Natural killer cell (primary cell): Measurements from ENCODE around the gene JAZF1. TPM values are rescaled to one million over a fixed set of nuclear protein-coding genes. Genes with fewer than 3 reads are reported as not detected.
A peak's percentile ranks its signal among the peaks of the same experiment; 100 is the strongest.

Experiments used
- ATAC-seq, 3 donors: fragments of 150-1000 bp in 2 of 3; fragments of 200-7000 bp in 1 of 3; cut with Tn5 transposase; 1 replicate in 1 of 3; 2 replicates in 2 of 3; pipeline ENCODE4 v1.10.0; 2021; ENCODE audit warnings: mild to moderate bottlenecking in 2 of 3, moderate library complexity in 2 of 3
- DNase-seq, 2 donors: peaks; one replicate each; pipeline versions ENCODE4 v3.0.0 to v3.0.0-alpha.2; 2013 to 2021; ENCODE audit warnings: mixed read lengths in 1 of 2
- H3K27ac ChIP-seq: one replicate; pipeline ENCODE4 v1.5.1; 2013; ENCODE audit warnings: mild to moderate bottlenecking, low read length
- H3K27me3 ChIP-seq: one replicate; pipeline ENCODE4 v1.6.1; 2013; ENCODE audit warnings: low read length; ENCODE audit not compliant: control insufficient read depth, insufficient read depth
- H3K36me3 ChIP-seq: one replicate; pipeline ENCODE4 v1.6.1; 2013; ENCODE audit warnings: low read length; ENCODE audit not compliant: control insufficient read depth, insufficient read depth
- H3K4me1 ChIP-seq: one replicate; pipeline ENCODE4 v1.6.1; 2013; ENCODE audit warnings: low read length; ENCODE audit not compliant: control insufficient read depth, insufficient read depth
- H3K4me3 ChIP-seq: one replicate; pipeline ENCODE4 v1.5.1; 2013; ENCODE audit warnings: low read length
- H3K9me3 ChIP-seq: one replicate; pipeline ENCODE4 v1.6.1; 2013; ENCODE audit warnings: low read length; ENCODE audit not compliant: control insufficient read depth, insufficient read depth
- H3K27ac Mint-ChIP-seq, 2 donors: one replicate each; pipeline ENCODE4 v1.8.0; 2022; ENCODE audit warnings: mild to moderate bottlenecking in 2 of 2, mixed read lengths in 2 of 2, moderate library complexity in 1 of 2
- H3K27me3 Mint-ChIP-seq, 2 donors: one replicate each; pipeline ENCODE4 v1.8.0; 2022; ENCODE audit warnings: low read depth in 2 of 2, mixed read lengths in 2 of 2
- H3K36me3 Mint-ChIP-seq: one replicate; pipeline ENCODE4 v1.8.0; 2022; ENCODE audit warnings: mixed read lengths
- H3K4me1 Mint-ChIP-seq, 2 donors: one replicate each; pipeline ENCODE4 v1.8.0; 2022; ENCODE audit warnings: mixed read lengths in 2 of 2
- H3K4me3 Mint-ChIP-seq: one replicate; pipeline ENCODE4 v1.8.0; 2022; ENCODE audit warnings: mild to moderate bottlenecking, moderate library complexity, mixed read lengths
- H3K9me3 Mint-ChIP-seq, 2 donors: one replicate each; pipeline ENCODE4 v1.8.0; 2022; ENCODE audit warnings: mixed read lengths in 2 of 2
- WGBS: methylation state at CpG from one replicate; pipeline ENCODE4 v1.1.7; 2013; ENCODE audit warnings: missing lambda C conversion rate; ENCODE audit not compliant: insufficient coverage; 5-methylcytosine and 5-hydroxymethylcytosine counted together
- intact Hi-C: fragments of 100-400 bp; cut with micrococcal nuclease; formaldehyde crosslinking; loops from one replicate; pipeline ENCODE4 v1.14.2; 2022
- total RNA-seq, 4 donors: library from RNA; stranded (reverse); fragments of 120-200 nt in 1 of 4; gene quantifications; one replicate each; pipeline versions ENCODE4 v1.2.3 to v1.2.4, GENCODE V29; 2013 to 2022
- TF ChIP-seq, protein P1 (sequence below): fragments of 200-600 bp; IDR thresholded peaks from one replicate; pipeline ENCODE4 v1.8.0; 2022; ENCODE audit warnings: antibody characterized with exemption

The JAZF1 gene
- total RNA-seq, 3 donors from 2014 or later (not counting 1 experiment from before 2014, with no cell fraction given): 82.5 to 89.7 (median 87.6) TPM

DNA sequence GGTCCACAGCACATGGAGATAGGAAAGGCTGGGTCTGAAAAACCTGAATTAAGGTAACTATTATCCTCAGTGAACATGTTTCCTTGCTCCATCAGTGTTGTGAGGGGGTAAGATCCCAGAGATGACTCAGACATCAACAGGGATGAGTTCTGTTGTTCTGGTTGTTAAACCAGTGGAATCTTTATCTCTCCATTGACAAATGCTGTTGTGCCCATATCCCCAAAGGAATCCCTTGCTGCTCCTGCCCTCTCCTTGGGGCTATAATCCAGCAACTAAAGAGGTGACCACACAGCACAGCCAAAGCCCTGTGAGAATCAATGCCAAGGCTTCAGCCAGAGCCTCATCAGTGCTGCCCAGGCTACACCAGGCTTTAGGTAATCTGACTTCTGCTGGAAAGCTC lies 113.4 kb downstream of the JAZF1 start:
- no peak for DNase-seq
- Histone ChIP-seq H3K27ac (no peak overlapping the region), H3K4me1 (peaks cover 7% of the 10 kb centered on the region), H3K9me3 (no peaks in the 10 kb centered on the region), H3K36me3 (no peaks in the 10 kb centered on the region), H3K27me3 (no peaks in the 10 kb centered on the region), H3K4me3 (no peak overlapping the region)
- intact Hi-C loops: no loop called here
- no peaks in the 10 kb centered on the region for H3K27me3 Mint-ChIP-seq
- no peak overlapping the region for H3K4me3 Mint-ChIP-seq
- peaks cover 57 to 64% of the 10 kb centered on the region in 2 donors for H3K4me1 Mint-ChIP-seq
- no peaks in the 10 kb centered on the region for H3K9me3 Mint-ChIP-seq
- H3K36me3 Mint-ChIP-seq: no peaks in the 10 kb centered on the region
- ATAC-seq: no peak
- TF ChIP-seq, protein P1, sequence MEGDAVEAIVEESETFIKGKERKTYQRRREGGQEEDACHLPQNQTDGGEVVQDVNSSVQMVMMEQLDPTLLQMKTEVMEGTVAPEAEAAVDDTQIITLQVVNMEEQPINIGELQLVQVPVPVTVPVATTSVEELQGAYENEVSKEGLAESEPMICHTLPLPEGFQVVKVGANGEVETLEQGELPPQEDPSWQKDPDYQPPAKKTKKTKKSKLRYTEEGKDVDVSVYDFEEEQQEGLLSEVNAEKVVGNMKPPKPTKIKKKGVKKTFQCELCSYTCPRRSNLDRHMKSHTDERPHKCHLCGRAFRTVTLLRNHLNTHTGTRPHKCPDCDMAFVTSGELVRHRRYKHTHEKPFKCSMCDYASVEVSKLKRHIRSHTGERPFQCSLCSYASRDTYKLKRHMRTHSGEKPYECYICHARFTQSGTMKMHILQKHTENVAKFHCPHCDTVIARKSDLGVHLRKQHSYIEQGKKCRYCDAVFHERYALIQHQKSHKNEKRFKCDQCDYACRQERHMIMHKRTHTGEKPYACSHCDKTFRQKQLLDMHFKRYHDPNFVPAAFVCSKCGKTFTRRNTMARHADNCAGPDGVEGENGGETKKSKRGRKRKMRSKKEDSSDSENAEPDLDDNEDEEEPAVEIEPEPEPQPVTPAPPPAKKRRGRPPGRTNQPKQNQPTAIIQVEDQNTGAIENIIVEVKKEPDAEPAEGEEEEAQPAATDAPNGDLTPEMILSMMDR: no peak
- no peak overlapping the region for H3K27ac Mint-ChIP-seq

DNA sequence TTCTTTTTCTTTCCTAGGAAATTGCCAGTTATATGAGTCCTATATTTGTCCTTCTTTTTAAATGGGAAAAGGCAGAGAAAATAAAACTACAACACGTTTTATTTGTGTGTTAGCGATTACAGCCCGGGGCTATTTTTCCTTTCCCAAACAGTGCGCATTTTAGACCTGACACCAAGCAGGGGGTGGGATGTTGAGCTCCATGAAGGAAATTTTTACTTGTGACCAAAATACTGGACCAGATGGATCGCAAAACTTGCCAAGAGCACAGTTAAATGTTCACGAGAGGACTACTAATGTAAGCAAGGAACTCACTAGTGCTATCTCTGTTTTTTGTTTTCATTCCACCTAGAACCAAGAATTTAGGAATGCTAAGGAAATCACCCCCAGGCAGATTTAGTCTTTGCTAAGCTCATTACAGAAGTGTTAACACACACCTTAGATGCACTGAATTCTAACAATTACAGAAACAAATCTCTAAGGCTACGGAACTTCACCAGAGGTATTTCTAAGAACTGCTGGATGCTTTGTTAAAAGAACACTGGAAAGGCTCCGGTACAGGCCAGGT lies 114.8 kb downstream of the JAZF1 start:
- no peak for ATAC-seq
- Mint-ChIP-seq H3K36me3 (no peaks in the 10 kb centered on the region), H3K27ac (peak overlapping the region in 1 of 2 donors; percentile 11), H3K27me3 (no peaks in the 10 kb centered on the region), H3K9me3 (no peaks in the 10 kb centered on the region), H3K4me3 (no peak overlapping the region), H3K4me1 (peaks cover 56 to 57% of the 10 kb centered on the region in 2 donors)
- Histone ChIP-seq H3K27me3 (no peaks in the 10 kb centered on the region), H3K4me3 (no peak overlapping the region), H3K27ac (no peak overlapping the region), H3K9me3 (no peaks in the 10 kb centered on the region), H3K36me3 (no peaks in the 10 kb centered on the region), H3K4me1 (peaks cover 5% of the 10 kb centered on the region)
- DNase-seq: no peak
- intact Hi-C loops: no loop called here
- TF ChIP-seq, protein P1: no peak
- WGBS: 98% methylated on average over 8 of the region's 8 CpGs

DNA sequence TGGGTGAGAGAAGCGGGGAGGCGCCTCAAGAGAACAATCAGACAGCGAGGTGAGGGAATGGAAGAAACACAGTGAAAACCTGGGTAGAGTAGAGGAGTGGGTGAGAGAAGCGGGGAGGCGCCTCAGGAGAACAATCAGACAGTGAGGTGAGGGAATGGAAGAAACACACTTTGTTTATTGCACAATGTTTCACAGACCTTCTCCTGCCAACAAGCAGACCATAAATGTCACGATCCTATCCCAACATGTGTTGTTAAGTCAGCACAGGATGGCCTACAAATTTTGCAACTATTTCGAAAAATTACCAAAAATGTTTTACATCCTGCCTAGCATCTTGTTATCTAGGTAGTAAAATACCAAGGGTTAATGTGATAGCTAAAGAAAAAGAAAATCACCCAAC lies 115.3 kb downstream of the JAZF1 start:
- peaks cover 5% of the 10 kb centered on the region for H3K4me1 ChIP-seq
- H3K27ac Mint-ChIP-seq: peak overlapping the region in 1 of 2 donors; percentile 4

More for the DNA sequence above, 115.3 kb downstream of the JAZF1 start:
- Histone ChIP-seq H3K36me3 (no peaks in the 10 kb centered on the region), H3K27ac (no peak overlapping the region), H3K27me3 (no peaks in the 10 kb centered on the region), H3K9me3 (no peaks in the 10 kb centered on the region), H3K4me3 (no peak overlapping the region)
- intact Hi-C loops: no loop called here
- Mint-ChIP-seq H3K4me3 (no peak overlapping the region), H3K27me3 (no peaks in the 10 kb centered on the region), H3K9me3 (no peaks in the 10 kb centered on the region), H3K36me3 (no peaks in the 10 kb centered on the region), H3K4me1 (peaks cover 56 to 57% of the 10 kb centered on the region in 2 donors)
- 99% methylated on average over 6 of the region's 7 CpGs for WGBS
- no peak for DNase-seq
- ATAC-seq: no peak
- TF ChIP-seq, protein P1: no peak
